ENCODE measurements around the gene CSK.

GRCh38 chr15:74733269-74733668 lies 48.6 kb upstream of the CSK start:
- TF ChIP-seq, protein P1, sequence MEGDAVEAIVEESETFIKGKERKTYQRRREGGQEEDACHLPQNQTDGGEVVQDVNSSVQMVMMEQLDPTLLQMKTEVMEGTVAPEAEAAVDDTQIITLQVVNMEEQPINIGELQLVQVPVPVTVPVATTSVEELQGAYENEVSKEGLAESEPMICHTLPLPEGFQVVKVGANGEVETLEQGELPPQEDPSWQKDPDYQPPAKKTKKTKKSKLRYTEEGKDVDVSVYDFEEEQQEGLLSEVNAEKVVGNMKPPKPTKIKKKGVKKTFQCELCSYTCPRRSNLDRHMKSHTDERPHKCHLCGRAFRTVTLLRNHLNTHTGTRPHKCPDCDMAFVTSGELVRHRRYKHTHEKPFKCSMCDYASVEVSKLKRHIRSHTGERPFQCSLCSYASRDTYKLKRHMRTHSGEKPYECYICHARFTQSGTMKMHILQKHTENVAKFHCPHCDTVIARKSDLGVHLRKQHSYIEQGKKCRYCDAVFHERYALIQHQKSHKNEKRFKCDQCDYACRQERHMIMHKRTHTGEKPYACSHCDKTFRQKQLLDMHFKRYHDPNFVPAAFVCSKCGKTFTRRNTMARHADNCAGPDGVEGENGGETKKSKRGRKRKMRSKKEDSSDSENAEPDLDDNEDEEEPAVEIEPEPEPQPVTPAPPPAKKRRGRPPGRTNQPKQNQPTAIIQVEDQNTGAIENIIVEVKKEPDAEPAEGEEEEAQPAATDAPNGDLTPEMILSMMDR (IDR thresholded peaks at IDR 0.05) = no peak
- no peak for TF ChIP-seq EP300 (IDR thresholded peaks at IDR 0.05)
